H1 (cell line): ENCODE measurements around the gene DAPK1. TPM values are rescaled to one million over a fixed set of nuclear protein-coding genes. Genes with fewer than 3 reads are reported as not detected.

Experiments
- CTCF ChIA-PET: fragments of 300-600 bp; sonication (Branson Sonifier 250); formaldehyde crosslinking; loops from one replicate; lab custom pipeline; 2021; ENCODE audit not compliant: partially characterized antibody; lab: Charles Lee
- POLR2A ChIA-PET: fragments of 300-600 bp; sonication (Branson Sonifier 250); formaldehyde crosslinking; loops from one replicate; lab custom pipeline; 2021; ENCODE audit warnings: inconsistent platforms; ENCODE audit not compliant: partially characterized antibody; lab: Charles Lee
- DNase-seq, 2 experiments: peaks; one replicate each; pipeline versions ENCODE4 v3.0.0 to v3.0.0-alpha.2; 2010 to 2022; ENCODE audit warnings: low spot score in 2 of 2, low read depth in 1 of 2, mixed read lengths in 1 of 2
- FAIRE-seq: peaks from 2 replicates; lab custom pipeline; 2011; peaks lifted over from hg19 to GRCh38; lab: Jason Lieb, UNC
- H2AFZ ChIP-seq: 2 replicates; pipeline ENCODE4 v1.8.1; 2012; ENCODE audit warnings: low read length, inconsistent platforms
- H2AK5ac ChIP-seq: 2 replicates; pipeline ENCODE4 v1.6.1; 2013; ENCODE audit warnings: low read depth, low read length
- H2BK120ac ChIP-seq: replicated peaks from 2 replicates; pipeline ENCODE3; 2013; ENCODE audit warnings: low read depth, low read length, inconsistent platforms
- H2BK12ac ChIP-seq: 2 replicates; pipeline ENCODE4 v1.6.1; 2013; ENCODE audit warnings: low read depth, low read length
- H2BK15ac ChIP-seq: 2 replicates; pipeline ENCODE4 v1.6.1; 2013; ENCODE audit warnings: low read length
- H2BK20ac ChIP-seq: 2 replicates; pipeline ENCODE4 v1.6.1; 2013; ENCODE audit warnings: low read length
- H2BK5ac ChIP-seq: 2 replicates; pipeline ENCODE4 v1.6.1; 2013; ENCODE audit warnings: low read depth, low read length
- H3K14ac ChIP-seq: 2 replicates; pipeline ENCODE4 v1.6.1; 2013; ENCODE audit warnings: inconsistent platforms; ENCODE audit not compliant: insufficient read length
- H3K18ac ChIP-seq: 2 replicates; pipeline ENCODE4 v1.6.1; 2013; ENCODE audit warnings: low read length; ENCODE audit errors: extremely low read depth
- H3K23ac ChIP-seq: 2 replicates; pipeline ENCODE4 v1.6.1; 2013; ENCODE audit warnings: inconsistent platforms; ENCODE audit not compliant: insufficient read length
- H3K23me2 ChIP-seq: 2 replicates; pipeline ENCODE4 v1.6.1; 2013; ENCODE audit warnings: low read depth, low read length
- H3K27ac ChIP-seq: 2 replicates; pipeline ENCODE4 v1.6.1; 2011; ENCODE audit warnings: low read depth, low read length, inconsistent platforms
- H3K27me3 ChIP-seq, 4 experiments: replicated peaks in 1 of 4; 1 replicate in 1 of 4; 2 replicates in 3 of 4; pipeline versions ENCODE4 v1.6.1 to v1.8.1; 2011 to 2013; ENCODE audit warnings: low read length in 3 of 4, mild to moderate bottlenecking in 3 of 4, inconsistent platforms in 2 of 4, mixed read lengths in 2 of 4, moderate library complexity in 1 of 4; ENCODE audit not compliant: control insufficient read depth in 3 of 4, insufficient read depth in 3 of 4; ENCODE audit errors: extremely low read depth in 1 of 4
- H3K36me3 ChIP-seq, 4 experiments: 2 replicates each; pipeline versions ENCODE4 v1.6.1 to v1.8.1; 2011 to 2013; ENCODE audit warnings: mild to moderate bottlenecking in 4 of 4, low read length in 3 of 4, moderate library complexity in 2 of 4, control low read depth in 1 of 4, inconsistent platforms in 1 of 4; ENCODE audit not compliant: insufficient read depth in 4 of 4, control insufficient read depth in 2 of 4
- H3K4ac ChIP-seq: replicated peaks from 2 replicates; pipeline ENCODE3; 2013; ENCODE audit warnings: low read length, low read depth, mixed read lengths, inconsistent platforms; ENCODE audit not compliant: insufficient read length
- H3K4me1 ChIP-seq, 4 experiments: replicated peaks in 1 of 4; 1 replicate in 1 of 4; 2 replicates in 3 of 4; pipeline versions ENCODE4 v1.6.1 to v1.8.1; 2011 to 2013; ENCODE audit warnings: low read length in 3 of 4, inconsistent platforms in 2 of 4, mixed read lengths in 1 of 4; ENCODE audit not compliant: insufficient read depth in 4 of 4, control insufficient read depth in 3 of 4
- H3K4me2 ChIP-seq, 2 experiments: 2 replicates each; pipeline versions ENCODE4 v1.6.1 to v1.8.1; 2011 to 2013; ENCODE audit warnings: low read depth in 2 of 2, low read length in 2 of 2, control low read depth in 1 of 2, inconsistent platforms in 1 of 2, mild to moderate bottlenecking in 1 of 2; ENCODE audit not compliant: insufficient read depth in 1 of 2
- H3K4me3 ChIP-seq, 4 experiments: fragments of 200-600, 300-600 bp in 1 of 4; sonication (generic), shearing (Covaris generic), sonication (Bioruptor Twin) in 1 of 4; 2 replicates each; pipeline versions ENCODE4 v1.5.1 to v1.8.1; 2011 to 2016; ENCODE audit warnings: low read length in 4 of 4, low read depth in 3 of 4, control low read depth in 2 of 4, inconsistent platforms in 2 of 4, mild to moderate bottlenecking in 2 of 4, mixed read lengths in 1 of 4, moderate library complexity in 1 of 4; ENCODE audit not compliant: insufficient read depth in 2 of 4; ENCODE audit errors: extremely low read depth in 1 of 4
- H3K56ac ChIP-seq: replicated peaks from 2 replicates; pipeline ENCODE3; 2013; ENCODE audit warnings: low read depth, mild to moderate bottlenecking, mixed read lengths, low read length, inconsistent platforms; ENCODE audit not compliant: insufficient read length
- H3K79me1 ChIP-seq: 2 replicates; pipeline ENCODE4 v1.6.1; 2013; ENCODE audit warnings: low read depth, low read length, control low read depth
- H3K79me2 ChIP-seq, 2 experiments: 2 replicates each; pipeline versions ENCODE4 v1.6.1 to v1.8.1; 2012 to 2013; ENCODE audit warnings: low read length in 2 of 2, mild to moderate bottlenecking in 2 of 2, inconsistent platforms in 1 of 2; ENCODE audit not compliant: insufficient read depth in 2 of 2, control insufficient read depth in 1 of 2
- H3K9ac ChIP-seq, 4 experiments: replicated peaks in 1 of 4; 1 replicate in 1 of 4; 2 replicates in 3 of 4; pipeline versions ENCODE4 v1.6.1 to v1.8.1; 2011 to 2013; ENCODE audit warnings: low read depth in 3 of 4, low read length in 3 of 4, control low read depth in 2 of 4, mild to moderate bottlenecking in 2 of 4, moderate library complexity in 2 of 4, inconsistent platforms in 1 of 4; ENCODE audit errors: extremely low read depth in 1 of 4
- H3K9me3 ChIP-seq, 2 experiments: 2 replicates each; pipeline versions ENCODE4 v1.6.1 to v1.8.1; 2012 to 2013; ENCODE audit warnings: mild to moderate bottlenecking in 2 of 2, moderate library complexity in 2 of 2, control low read depth in 1 of 2, inconsistent platforms in 1 of 2, low read depth in 1 of 2, low read length in 1 of 2, mixed read lengths in 1 of 2; ENCODE audit not compliant: insufficient read depth in 2 of 2
- H4K20me1 ChIP-seq, 2 experiments: replicated peaks in 1 of 2; 2 replicates each; pipeline versions ENCODE3 to v1.8.1; 2011 to 2013; ENCODE audit warnings: inconsistent platforms in 2 of 2, low read length in 2 of 2, mild to moderate bottlenecking in 1 of 2; ENCODE audit not compliant: insufficient read depth in 2 of 2, control insufficient read depth in 1 of 2
- H4K5ac ChIP-seq: 2 replicates; pipeline ENCODE4 v1.6.1; 2013; ENCODE audit warnings: low read length, low read depth, mixed read lengths, inconsistent platforms; ENCODE audit not compliant: insufficient read length
- H4K8ac ChIP-seq: 2 replicates; pipeline ENCODE4 v1.8.0; 2013; ENCODE audit warnings: mild to moderate bottlenecking, moderate library complexity, low read length, inconsistent platforms; ENCODE audit not compliant: insufficient read depth; ENCODE audit errors: extremely low read depth
- H4K91ac ChIP-seq: replicated peaks from 2 replicates; pipeline ENCODE3; 2013; ENCODE audit warnings: low read length, mixed read lengths, inconsistent platforms; ENCODE audit not compliant: insufficient read length
- ATF2 ChIP-seq: IDR thresholded peaks from 2 replicates; pipeline ENCODE4 v1.6.1; 2012; ENCODE audit warnings: low read length, inconsistent platforms
- BACH1 ChIP-seq: IDR thresholded peaks from 2 replicates; pipeline ENCODE4 v1.6.1; 2012; ENCODE audit warnings: low read length, improper control_type of control experiment
- CEBPB ChIP-seq: IDR thresholded peaks from 2 replicates; pipeline ENCODE4 v1.6.1; 2012; ENCODE audit warnings: low read depth, low read length
- CREB1 ChIP-seq: IDR thresholded peaks from 2 replicates; pipeline ENCODE4 v1.6.1; 2012; ENCODE audit warnings: inconsistent platforms
- EP300 ChIP-seq, 2 experiments: IDR thresholded peaks; 1 replicate in 1 of 2; 2 replicates in 1 of 2; pipeline ENCODE4 v1.6.1; 2011 to 2012; ENCODE audit warnings: low read depth in 2 of 2, low read length in 2 of 2, mild to moderate bottlenecking in 2 of 2, borderline replicate concordance in 1 of 2, inconsistent platforms in 1 of 2, moderate library complexity in 1 of 2
- JUN ChIP-seq: IDR thresholded peaks from 2 replicates; pipeline ENCODE4 v1.6.1; 2011; ENCODE audit warnings: low read depth, mild to moderate bottlenecking, improper control_type of control experiment, low read length
- SAP30 ChIP-seq: fragments of 300-600 bp; sonication (generic); IDR thresholded peaks from 2 replicates; pipeline ENCODE4 v1.7.1; 2012; ENCODE audit warnings: low read length, moderate library complexity, mild to moderate bottlenecking, inconsistent platforms; ENCODE audit not compliant: insufficient read depth, insufficient replicate concordance
- SIX5 ChIP-seq: IDR thresholded peaks from 2 replicates; pipeline ENCODE4 v1.6.1; 2011; ENCODE audit warnings: mild to moderate bottlenecking, low read depth, low read length
- SP1 ChIP-seq: IDR thresholded peaks from 2 replicates; pipeline ENCODE4 v1.6.1; 2011; ENCODE audit warnings: low read depth, low read length
- TAF1 ChIP-seq: IDR thresholded peaks from 2 replicates; pipeline ENCODE4 v1.6.1; 2011; ENCODE audit warnings: mild to moderate bottlenecking, low read depth, low read length
- TBP ChIP-seq: IDR thresholded peaks from 2 replicates; pipeline ENCODE4 v1.6.1; 2011; ENCODE audit warnings: low read depth, low read length, improper control_type of control experiment
- ZNF274 ChIP-seq: IDR thresholded peaks from 2 replicates; pipeline ENCODE4 v1.7.0; 2012; ENCODE audit warnings: low read length, borderline replicate concordance; ENCODE audit errors: extremely low read depth
- WGBS, 2 experiments: shearing (Covaris generic) in 1 of 2; methylation state at CpG; one replicate each; pipeline versions ENCODE4 v1.1.6 to v1.1.7; 2013 to 2015; ENCODE audit warnings: low lambda C conversion rate in 2 of 2, mixed read lengths in 2 of 2, inconsistent platforms in 1 of 2, low coverage in 1 of 2, missing lambda C conversion rate in 1 of 2; ENCODE audit not compliant: insufficient replicate concordance in 2 of 2, insufficient coverage in 1 of 2, insufficient read length in 1 of 2; ENCODE audit errors: extremely low coverage in 1 of 2, missing lambda C conversion rate in 1 of 2; 5-methylcytosine and 5-hydroxymethylcytosine counted together
- polyA plus RNA-seq, 7 experiments: library from polyadenylated mRNA; depleted of rRNA in 3 of 7; stranded (reverse) in 5 of 7; unstranded in 2 of 7; fragments of >200 nt in 5 of 7; fragments of 200-250 nt in 2 of 7; gene quantifications; 1 replicate in 5 of 7; 2 replicates in 1 of 7; 4 replicates in 1 of 7; pipeline versions ENCODE4 v1.2.1 to v1.2.3, GENCODE V29; 2011 to 2013; ENCODE audit warnings: missing spikeins in 2 of 7, mixed read lengths in 2 of 7
- total RNA-seq: library from RNA; stranded (reverse); fragmentation: NEBNext Ultra II Directional; extraction: Animal tissue kit (Norgen Biotek cat#: 25700); gene quantifications from 2 replicates; pipeline ENCODE4 v1.2.1, GENCODE V29; 2021

The DAPK1 gene
- total and polyA plus RNA-seq, 2 of the 8 experiments (the other 6 are each of a cell fraction or from before 2014, with no cell fraction given) = 62.4 to 131 TPM

GRCh38 chr9:87513880-87514535 lies 16.3 kb downstream of the DAPK1 start:
- H2BK120ac ChIP-seq = no peak overlapping the region
- H2AK5ac ChIP-seq = no peak overlapping the region
- WGBS, 2 experiments = 85% methylated on average over 3 of the region's 3 CpGs; no CpG with 5 or more reads in 1 of the 2 experiments
- H4K5ac ChIP-seq = no peak overlapping the region
- H3K4me3 ChIP-seq = no peak overlapping the region
- peaks cover 3 to 5% of the 10 kb centered on the region in 2 experiments for H4K20me1 ChIP-seq
- H3K9ac ChIP-seq = no peak overlapping the region
- H3K36me3 ChIP-seq = peaks cover 0 to 30% (median 4%) of the 10 kb centered on the region in 4 experiments; a peak in 5 of 8 replicates
- POLR2A ChIA-PET = interaction anchor here (1.2 to 2.4 kb wide), 3 partner anchors 8 to 71 kb away, joined by 3 to 9 read pairs (median 3); no protein-coding TSS in a partner anchor
- DNase-seq = no peak
- 0 out of 2 replicates have a peak overlapping the region, but pooled peaks have one; percentile 26 for H2BK5ac ChIP-seq
- H3K79me1 ChIP-seq = peaks cover 34% of the 10 kb centered on the region
- H3K9me3 ChIP-seq = no peaks in the 10 kb centered on the region
- no peak overlapping the region for H2AFZ ChIP-seq
- H2BK20ac ChIP-seq = no peak overlapping the region
- no peak overlapping the region for H4K8ac ChIP-seq
- no peak overlapping the region for H4K91ac ChIP-seq
- CTCF ChIA-PET = interaction anchor here (0.6 to 1.4 kb wide), 2 partner anchors 12 to 37 kb away, joined by 3 to 5 read pairs; no protein-coding TSS in a partner anchor
- no peak overlapping the region for H3K14ac ChIP-seq
- no peak overlapping the region for H3K27ac ChIP-seq
- peaks cover 9 to 25% (median 15%) of the 10 kb centered on the region in 4 experiments for H3K4me1 ChIP-seq
- no peak overlapping the region for H2BK12ac ChIP-seq
- H3K4ac ChIP-seq = no peak overlapping the region
- 0 out of 2 replicates have a peak overlapping the region, but pooled peaks have one; percentile 31 for H2BK15ac ChIP-seq
- peaks cover 9 to 84% of the 10 kb centered on the region in 2 experiments for H3K79me2 ChIP-seq
- no peak for FAIRE-seq
- H3K27me3 ChIP-seq = no peaks in the 10 kb centered on the region
- no peak overlapping the region for H3K23ac ChIP-seq
- H3K4me2 ChIP-seq = no peak overlapping the region
- H3K56ac ChIP-seq = no peak overlapping the region
- no peak overlapping the region for H3K18ac ChIP-seq
- H3K23me2 ChIP-seq = no peaks in the 10 kb centered on the region; the same call in 1 of the 2 replicates
- TF ChIP-seq BACH1 (no peak), TAF1 (no peak), JUN (no peak), CEBPB (no peak), CREB1 (no peak), ZNF274 (no peak), SP1 (no peak), ATF2 (no peak), SIX5 (no peak), EP300 (IDR thresholded peaks at IDR 0.05; ENCODE audit: borderline replicate concordance in 1 of 2, low read depth in 2 of 2, low read length in 2 of 2) (no peak), SAP30 (no peak), TBP (no peak)
